Activated B cell treated with CpG ODN at 0.5 μM for 24 hours (primary cell): ENCODE data around the gene F2RL1. TPM values are rescaled to one million over a fixed set of nuclear protein-coding genes. Genes with fewer than 3 reads are reported as not detected.
A peak's percentile ranks its signal among the peaks of the same experiment; 100 is the strongest.
"Not testable (repeated sequence)": the region's sequence is repeated elsewhere in the genome, so short reads cannot be mapped to it uniquely, and the experiment has no call there.

Experiments used
- ATAC-seq: fragments of 200-7000 bp; cut with Tn5 transposase; one replicate; pipeline ENCODE4 v1.10.0; 2021; ENCODE audit warnings: low read depth, mild to moderate bottlenecking, moderate library complexity
- CTCF ChIA-PET: fragments of 350-600 bp; sonication (Branson Sonifier 250); formaldehyde crosslinking; loops from one replicate; lab custom pipeline; 2021; ENCODE audit warnings: antibody characterized with exemption; lab: Charles Lee
- POLR2A ChIA-PET: fragments of 350-600 bp; sonication (Branson Sonifier 250); formaldehyde crosslinking; loops from one replicate; lab custom pipeline; 2021; ENCODE audit warnings: antibody characterized with exemption; lab: Charles Lee
- DNase-seq: peaks from one replicate; pipeline ENCODE4 v3.0.0; 2022
- H3K27ac Mint-ChIP-seq: one replicate; pipeline ENCODE4 v1.8.0; 2020; ENCODE audit warnings: mixed read lengths
- H3K27me3 Mint-ChIP-seq: one replicate; pipeline ENCODE4 v1.8.0; 2021; ENCODE audit warnings: mixed read lengths
- H3K36me3 Mint-ChIP-seq: one replicate; pipeline ENCODE4 v1.8.0; 2021; ENCODE audit warnings: low read depth, mixed read lengths
- H3K4me1 Mint-ChIP-seq: one replicate; pipeline ENCODE4 v1.8.0; 2021; ENCODE audit warnings: mixed read lengths
- H3K4me3 Mint-ChIP-seq: one replicate; pipeline ENCODE4 v1.8.0; 2020; ENCODE audit warnings: mild to moderate bottlenecking, mixed read lengths
- H3K9me3 Mint-ChIP-seq: one replicate; pipeline ENCODE4 v1.8.0; 2020; ENCODE audit warnings: mixed read lengths
- CTCF ChIP-seq: fragments of 200-600 bp; IDR thresholded peaks from one replicate; pipeline ENCODE4 v1.8.0; 2022; ENCODE audit warnings: antibody characterized with exemption, mild to moderate bottlenecking
- intact Hi-C: fragments of 100-400 bp; cut with micrococcal nuclease; formaldehyde crosslinking; loops from one replicate; pipeline ENCODE4 v1.15.1; 2024
- total RNA-seq: library from RNA; stranded (reverse); gene quantifications from 2 replicates; pipeline ENCODE4 v1.2.3, GENCODE V29; 2022

F2RL1 gene, protein sequence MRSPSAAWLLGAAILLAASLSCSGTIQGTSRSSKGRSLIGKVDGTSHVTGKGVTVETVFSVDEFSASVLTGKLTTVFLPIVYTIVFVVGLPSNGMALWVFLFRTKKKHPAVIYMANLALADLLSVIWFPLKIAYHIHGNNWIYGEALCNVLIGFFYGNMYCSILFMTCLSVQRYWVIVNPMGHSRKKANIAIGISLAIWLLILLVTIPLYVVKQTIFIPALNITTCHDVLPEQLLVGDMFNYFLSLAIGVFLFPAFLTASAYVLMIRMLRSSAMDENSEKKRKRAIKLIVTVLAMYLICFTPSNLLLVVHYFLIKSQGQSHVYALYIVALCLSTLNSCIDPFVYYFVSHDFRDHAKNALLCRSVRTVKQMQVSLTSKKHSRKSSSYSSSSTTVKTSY
- 0.07 and 0.22 TPM in 2 replicates for total RNA-seq

GRCh38 chr5:76818844-76819831, at the start of gene F2RL1:
Gene F2RL1, plus strand, starts transcription at chr5:76819030. Its CDS starts 153 bp downstream, at chr5:76819183.
- ATAC-seq (peak; percentile 10), DNase-seq (peak; percentile 18)
- H3K4me3 Mint-ChIP-seq, result peak within 1 kb of the TSS; percentile 70
- H3K4me1 Mint-ChIP-seq, result peaks cover 16% of the 10 kb centered on the region
- H3K36me3 Mint-ChIP-seq, result no peaks in the 10 kb centered on the region
- H3K27me3 Mint-ChIP-seq, result peaks cover 44% of the 10 kb centered on the region
- no peaks in the 10 kb centered on the region for H3K9me3 Mint-ChIP-seq
- ChIA-PET CTCF (no interaction called here), POLR2A (no interaction called here)
- H3K27ac Mint-ChIP-seq, result no peak within 1 kb of the TSS
- no peak for TF ChIP-seq CTCF
- intact Hi-C loops, result no loop called here

- H3K4me3 Mint-ChIP-seq, POLR2A ChIA-PET, H3K9me3 Mint-ChIP-seq, DNase-seq, CTCF ChIA-PET, H3K4me1 Mint-ChIP-seq, H3K27ac Mint-ChIP-seq, H3K27me3 Mint-ChIP-seq, H3K36me3 Mint-ChIP-seq, ATAC-seq: not testable (repeated sequence)
- intact Hi-C loops, result loop anchor here (10.0 kb wide), 1 partner anchor 366 kb away; the partner anchor contains the start of gene IQGAP2
Observed at GRCh38 chr5:76771041-76771440, 47.8 kb upstream of the F2RL1 start.

- CTCF ChIA-PET, result no interaction called here
- no peaks in the 10 kb centered on the region for H3K27me3 Mint-ChIP-seq
- no peak for TF ChIP-seq CTCF
- H3K4me3 Mint-ChIP-seq, result no peak overlapping the region
- ATAC-seq (no peak), DNase-seq (no peak)
- POLR2A ChIA-PET, result no interaction called here
- no peaks in the 10 kb centered on the region for H3K9me3 Mint-ChIP-seq
- intact Hi-C loops, result loop anchor here (10.0 kb wide), 1 partner anchor 367 kb away; the partner anchor contains the start of gene IQGAP2
- no peak overlapping the region for H3K27ac Mint-ChIP-seq
- H3K4me1 Mint-ChIP-seq, result peaks cover 2% of the 10 kb centered on the region
- H3K36me3 Mint-ChIP-seq, result no peaks in the 10 kb centered on the region
Observed at GRCh38 chr5:76771705-76772405, 47.0 kb upstream of the F2RL1 start.

DNA sequence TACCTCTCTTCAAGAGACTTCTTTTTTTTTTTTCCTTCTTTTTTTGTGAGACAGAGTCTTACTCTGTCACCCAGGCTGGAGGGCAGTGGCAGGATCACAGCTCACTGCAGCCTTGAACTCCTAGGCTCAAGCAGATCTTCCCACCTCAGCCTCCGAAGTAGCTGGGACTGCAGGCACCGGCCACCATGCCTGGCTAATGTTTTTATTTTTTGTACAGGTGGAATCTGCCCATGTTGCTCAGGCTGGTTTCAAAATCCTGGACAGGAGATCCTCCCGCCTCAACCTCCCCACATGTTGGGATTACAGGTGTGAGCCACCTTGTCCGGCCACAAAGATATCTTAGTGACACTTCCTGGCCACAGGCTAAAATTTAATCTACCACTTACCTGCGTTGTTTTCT, 42.9 kb upstream of the F2RL1 start:
- ChIA-PET POLR2A (no interaction called here), CTCF (interaction anchor here (0.9 kb wide), 1 partner anchor 174 kb away, joined by 3 read pairs; no protein-coding TSS in a partner anchor)
- Mint-ChIP-seq H3K9me3 (no peaks in the 10 kb centered on the region), H3K27me3 (no peaks in the 10 kb centered on the region), H3K36me3 (no peaks in the 10 kb centered on the region), H3K4me3 (no peak overlapping the region), H3K27ac (no peak overlapping the region), H3K4me1 (peaks cover 9% of the 10 kb centered on the region)
- no peak for DNase-seq
- intact Hi-C loops, result loop anchor here (10.0 kb wide), 1 partner anchor 371 kb away; the partner anchor contains the start of gene IQGAP2
- TF ChIP-seq CTCF, result no peak
- no peak for ATAC-seq

GRCh38 chr5:76776391-76776790, 42.4 kb upstream of the F2RL1 start:
- no peak for TF ChIP-seq CTCF
- peaks cover 9% of the 10 kb centered on the region for H3K4me1 Mint-ChIP-seq
- no peaks in the 10 kb centered on the region for H3K9me3 Mint-ChIP-seq
- H3K36me3 Mint-ChIP-seq, result no peaks in the 10 kb centered on the region
- intact Hi-C loops, result loop anchor here (10.0 kb wide), 1 partner anchor 372 kb away; the partner anchor contains the start of gene IQGAP2
- H3K27me3 Mint-ChIP-seq, result no peaks in the 10 kb centered on the region
- ChIA-PET CTCF (interaction anchor here (0.9 kb wide), 1 partner anchor 175 kb away, joined by 3 read pairs; no protein-coding TSS in a partner anchor), POLR2A (no interaction called here)
- ATAC-seq (no peak), DNase-seq (no peak)
- no peak overlapping the region for H3K27ac Mint-ChIP-seq
- H3K4me3 Mint-ChIP-seq, result no peak overlapping the region

- ATAC-seq, H3K27me3 Mint-ChIP-seq, H3K27ac Mint-ChIP-seq, POLR2A ChIA-PET, DNase-seq, H3K9me3 Mint-ChIP-seq, H3K4me3 Mint-ChIP-seq, H3K36me3 Mint-ChIP-seq, CTCF ChIA-PET, intact Hi-C loops, H3K4me1 Mint-ChIP-seq: not testable (repeated sequence)
Observed at GRCh38 chr5:76780616-76781015, 38.2 kb upstream of the F2RL1 start.
